Panc1 (cell line): ENCODE data around the gene CHCHD3. TPM values are rescaled to one million over a fixed set of nuclear protein-coding genes. Genes with fewer than 3 reads are reported as not detected.
"Not testable (repeated sequence)": the region's sequence is repeated elsewhere in the genome, so short reads cannot be mapped to it uniquely, and the experiment has no call there.

ENCODE experiments used
- ATAC-seq: fragments of 200-7000 bp; cut with Tn5 transposase; 2 replicates; pipeline ENCODE4 v1.9.1; 2020; ENCODE audit warnings: mild to moderate bottlenecking, moderate library complexity
- BruUV-seq: library from RNA; stranded (reverse); fragments of 400-500 nt; replicated peaks from 2 replicates; lab custom pipeline; 2021; lab: Mats Ljungman, UMichigan
- CTCF ChIA-PET: fragments of 300-600 bp; sonication (Branson Sonifier 250); formaldehyde crosslinking; loops from one replicate; lab custom pipeline; 2022; ENCODE audit warnings: antibody characterized with exemption; lab: Charles Lee
- POLR2A ChIA-PET: fragments of 300-600 bp; sonication (Branson Sonifier 250); formaldehyde crosslinking; loops from one replicate; lab custom pipeline; 2022; ENCODE audit warnings: antibody characterized with exemption; lab: Charles Lee
- DNase-seq: peaks from one replicate; pipeline ENCODE4 v3.0.0-alpha.2; 2010; ENCODE audit warnings: low read depth, low spot score
- H3K27ac ChIP-seq: 2 replicates; pipeline ENCODE4 v1.5.1; 2011; ENCODE audit warnings: mild to moderate bottlenecking, low read length, inconsistent platforms
- H3K27me3 ChIP-seq: fragments of 200-500 bp; sonication (Bioruptor generic); 2 replicates; pipeline ENCODE4 v1.6.0; 2014; ENCODE audit warnings: low read length, inconsistent platforms; ENCODE audit not compliant: control insufficient read depth, insufficient read depth
- H3K36me3 ChIP-seq: fragments of 200-500 bp; sonication (Bioruptor generic); 2 replicates; pipeline ENCODE4 v1.5.1; 2014; ENCODE audit warnings: inconsistent platforms, mild to moderate bottlenecking, low read length, moderate library complexity; ENCODE audit not compliant: control insufficient read depth, insufficient read depth
- H3K4me1 ChIP-seq: 2 replicates; pipeline ENCODE4 v1.5.1; 2011; ENCODE audit warnings: inconsistent platforms, mild to moderate bottlenecking, low read length, moderate library complexity; ENCODE audit not compliant: control insufficient read depth, insufficient read depth
- H3K4me3 ChIP-seq, 2 experiments: 2 replicates each; pipeline ENCODE4 v1.5.1; 2011 to 2012; ENCODE audit warnings: low read depth in 2 of 2, low read length in 2 of 2, mild to moderate bottlenecking in 2 of 2, inconsistent platforms in 1 of 2, moderate library complexity in 1 of 2
- H3K9me3 ChIP-seq: fragments of 200-500 bp; sonication (Bioruptor generic); 2 replicates; pipeline ENCODE4 v1.5.1; 2014; ENCODE audit warnings: low read depth, mild to moderate bottlenecking, inconsistent platforms, low read length, moderate library complexity; ENCODE audit not compliant: control insufficient read depth, insufficient read depth
- POLR2AphosphoS5 ChIP-seq: IDR thresholded peaks from 2 replicates; pipeline ENCODE4 v1.6.1; 2012; ENCODE audit warnings: mild to moderate bottlenecking, low read depth, low read length, moderate library complexity
- SIN3A ChIP-seq: IDR thresholded peaks from 2 replicates; pipeline ENCODE4 v1.6.1; 2012; ENCODE audit warnings: low read depth, mild to moderate bottlenecking, low read length, moderate library complexity, borderline replicate concordance; ENCODE audit not compliant: insufficient read depth
- TCF7L2 ChIP-seq: IDR thresholded peaks from 2 replicates; pipeline ENCODE4 v1.6.1; 2011; ENCODE audit warnings: mild to moderate bottlenecking, low read depth, low read length, inconsistent platforms
- in situ Hi-C: cut with HindIII; loops from 2 replicates; pipeline ENCODE4 v1.10.0; 2016; ENCODE audit warnings: low sequenced_read_pairs, low pct_unique_long_range_greater_than_20kb
- intact Hi-C: fragments of 100-400 bp; cut with micrococcal nuclease; formaldehyde crosslinking; loops from one replicate; pipeline ENCODE4 v1.10.0; 2022; ENCODE audit not compliant: unreplicated experiment
- total RNA-seq: library from RNA; stranded (reverse); gene quantifications from one replicate; pipeline ENCODE4 v1.2.1, GENCODE V29; 2021; ENCODE audit not compliant: unreplicated experiment
- TF ChIP-seq, protein P1 (sequence below), 2 experiments: IDR thresholded peaks; 2 replicates each; pipeline ENCODE4 v1.6.1; 2011 to 2012; ENCODE audit warnings: low read depth in 2 of 2, control low read depth in 1 of 2, low read length in 1 of 2, mild to moderate bottlenecking in 1 of 2, moderate library complexity in 1 of 2; ENCODE audit not compliant: insufficient read depth in 1 of 2
- TF ChIP-seq, protein P2 (sequence below): fragments of 450-650 bp; IDR thresholded peaks from 2 replicates; pipeline ENCODE4 v1.5.1; 2017; ENCODE audit warnings: mild to moderate bottlenecking

CHCHD3 gene
- total RNA-seq, 1 experiment from 2014 or later = 109 TPM

DNA sequence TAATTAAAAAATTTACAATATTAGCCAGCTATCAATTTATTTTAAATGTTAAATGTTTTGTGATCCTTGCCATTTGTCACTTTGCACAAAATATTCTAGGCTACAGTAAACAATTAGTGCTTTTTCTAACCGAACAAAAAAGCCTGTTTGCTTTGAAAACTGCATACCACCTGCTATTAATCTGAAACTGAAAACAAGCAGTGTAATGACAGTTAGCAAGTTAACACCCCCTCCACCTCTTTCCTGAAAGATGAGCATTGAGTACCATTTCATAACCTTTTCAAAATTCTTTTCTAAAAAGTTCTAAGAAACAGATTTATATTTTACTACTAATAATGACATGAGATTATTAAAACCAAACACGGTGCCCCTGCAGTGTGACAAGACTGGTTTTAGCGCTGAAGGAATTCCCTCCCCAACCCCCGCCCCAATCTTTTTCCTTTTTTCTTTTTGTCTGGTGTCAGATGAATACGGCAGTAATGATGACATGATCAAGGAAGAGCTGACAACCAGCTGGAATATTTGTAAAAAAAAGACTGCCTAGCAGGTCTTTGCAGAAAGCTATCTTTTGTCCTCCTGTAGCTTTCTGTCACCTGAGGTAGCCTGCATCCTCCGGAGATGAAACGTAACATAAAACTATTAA, 175.6 kb downstream of the CHCHD3 start:
- no peak for TF ChIP-seq POLR2AphosphoS5
- no peak for TF ChIP-seq SIN3A
- TF ChIP-seq, protein P1, sequence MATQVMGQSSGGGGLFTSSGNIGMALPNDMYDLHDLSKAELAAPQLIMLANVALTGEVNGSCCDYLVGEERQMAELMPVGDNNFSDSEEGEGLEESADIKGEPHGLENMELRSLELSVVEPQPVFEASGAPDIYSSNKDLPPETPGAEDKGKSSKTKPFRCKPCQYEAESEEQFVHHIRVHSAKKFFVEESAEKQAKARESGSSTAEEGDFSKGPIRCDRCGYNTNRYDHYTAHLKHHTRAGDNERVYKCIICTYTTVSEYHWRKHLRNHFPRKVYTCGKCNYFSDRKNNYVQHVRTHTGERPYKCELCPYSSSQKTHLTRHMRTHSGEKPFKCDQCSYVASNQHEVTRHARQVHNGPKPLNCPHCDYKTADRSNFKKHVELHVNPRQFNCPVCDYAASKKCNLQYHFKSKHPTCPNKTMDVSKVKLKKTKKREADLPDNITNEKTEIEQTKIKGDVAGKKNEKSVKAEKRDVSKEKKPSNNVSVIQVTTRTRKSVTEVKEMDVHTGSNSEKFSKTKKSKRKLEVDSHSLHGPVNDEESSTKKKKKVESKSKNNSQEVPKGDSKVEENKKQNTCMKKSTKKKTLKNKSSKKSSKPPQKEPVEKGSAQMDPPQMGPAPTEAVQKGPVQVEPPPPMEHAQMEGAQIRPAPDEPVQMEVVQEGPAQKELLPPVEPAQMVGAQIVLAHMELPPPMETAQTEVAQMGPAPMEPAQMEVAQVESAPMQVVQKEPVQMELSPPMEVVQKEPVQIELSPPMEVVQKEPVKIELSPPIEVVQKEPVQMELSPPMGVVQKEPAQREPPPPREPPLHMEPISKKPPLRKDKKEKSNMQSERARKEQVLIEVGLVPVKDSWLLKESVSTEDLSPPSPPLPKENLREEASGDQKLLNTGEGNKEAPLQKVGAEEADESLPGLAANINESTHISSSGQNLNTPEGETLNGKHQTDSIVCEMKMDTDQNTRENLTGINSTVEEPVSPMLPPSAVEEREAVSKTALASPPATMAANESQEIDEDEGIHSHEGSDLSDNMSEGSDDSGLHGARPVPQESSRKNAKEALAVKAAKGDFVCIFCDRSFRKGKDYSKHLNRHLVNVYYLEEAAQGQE (IDR thresholded peaks at IDR 0.05; ENCODE audit: insufficient read depth in 1 of 2, low read depth in 2 of 2, low read length in 1 of 2) = no peak
- TF ChIP-seq, protein P2, sequence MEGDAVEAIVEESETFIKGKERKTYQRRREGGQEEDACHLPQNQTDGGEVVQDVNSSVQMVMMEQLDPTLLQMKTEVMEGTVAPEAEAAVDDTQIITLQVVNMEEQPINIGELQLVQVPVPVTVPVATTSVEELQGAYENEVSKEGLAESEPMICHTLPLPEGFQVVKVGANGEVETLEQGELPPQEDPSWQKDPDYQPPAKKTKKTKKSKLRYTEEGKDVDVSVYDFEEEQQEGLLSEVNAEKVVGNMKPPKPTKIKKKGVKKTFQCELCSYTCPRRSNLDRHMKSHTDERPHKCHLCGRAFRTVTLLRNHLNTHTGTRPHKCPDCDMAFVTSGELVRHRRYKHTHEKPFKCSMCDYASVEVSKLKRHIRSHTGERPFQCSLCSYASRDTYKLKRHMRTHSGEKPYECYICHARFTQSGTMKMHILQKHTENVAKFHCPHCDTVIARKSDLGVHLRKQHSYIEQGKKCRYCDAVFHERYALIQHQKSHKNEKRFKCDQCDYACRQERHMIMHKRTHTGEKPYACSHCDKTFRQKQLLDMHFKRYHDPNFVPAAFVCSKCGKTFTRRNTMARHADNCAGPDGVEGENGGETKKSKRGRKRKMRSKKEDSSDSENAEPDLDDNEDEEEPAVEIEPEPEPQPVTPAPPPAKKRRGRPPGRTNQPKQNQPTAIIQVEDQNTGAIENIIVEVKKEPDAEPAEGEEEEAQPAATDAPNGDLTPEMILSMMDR = no peak
- no peak for TF ChIP-seq TCF7L2
- in situ Hi-C loops = no loop called here
- no peaks in the 10 kb centered on the region for H3K27me3 ChIP-seq
- H3K9me3 ChIP-seq = no peaks in the 10 kb centered on the region
- no peak for DNase-seq
- no peak overlapping the region for H3K4me3 ChIP-seq
- CTCF ChIA-PET = interaction anchor here (0.7 kb wide), 1 partner anchor 1233 kb away, joined by 4 read pairs; no protein-coding TSS in a partner anchor
- H3K4me1 ChIP-seq = no peaks in the 10 kb centered on the region; the same call in 1 of the 2 replicates
- POLR2A ChIA-PET = no interaction called here
- no TSS peak for BruUV-seq
- H3K27ac ChIP-seq = no peak overlapping the region
- no peak for ATAC-seq
- intact Hi-C loops = no loop called here
- H3K36me3 ChIP-seq = no peaks in the 10 kb centered on the region

DNA sequence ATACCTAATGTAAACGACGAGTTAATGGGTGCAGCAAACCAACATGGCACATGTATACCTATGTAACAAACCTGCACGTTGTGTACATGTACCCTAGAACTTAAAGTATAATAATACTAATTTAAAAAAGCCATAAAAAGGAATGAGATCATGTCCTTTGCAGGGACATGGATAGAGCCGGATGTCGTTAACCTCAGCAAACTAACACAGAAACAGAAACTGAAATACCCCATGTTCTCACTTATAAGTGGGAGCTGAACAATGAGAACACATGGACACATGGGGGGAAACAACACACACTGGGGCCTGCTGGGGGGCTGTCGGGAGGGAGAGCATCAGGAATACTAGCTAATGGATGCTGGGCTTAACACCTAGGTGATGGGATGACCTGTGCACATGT, 176.8 kb downstream of the CHCHD3 start:
- ATAC-seq, H3K9me3 ChIP-seq, CTCF ChIA-PET, H3K27ac ChIP-seq, H3K36me3 ChIP-seq, DNase-seq, POLR2A ChIA-PET, intact Hi-C loops, H3K4me1 ChIP-seq, in situ Hi-C loops, BruUV-seq, H3K27me3 ChIP-seq, H3K4me3 ChIP-seq: not testable (repeated sequence)

DNA sequence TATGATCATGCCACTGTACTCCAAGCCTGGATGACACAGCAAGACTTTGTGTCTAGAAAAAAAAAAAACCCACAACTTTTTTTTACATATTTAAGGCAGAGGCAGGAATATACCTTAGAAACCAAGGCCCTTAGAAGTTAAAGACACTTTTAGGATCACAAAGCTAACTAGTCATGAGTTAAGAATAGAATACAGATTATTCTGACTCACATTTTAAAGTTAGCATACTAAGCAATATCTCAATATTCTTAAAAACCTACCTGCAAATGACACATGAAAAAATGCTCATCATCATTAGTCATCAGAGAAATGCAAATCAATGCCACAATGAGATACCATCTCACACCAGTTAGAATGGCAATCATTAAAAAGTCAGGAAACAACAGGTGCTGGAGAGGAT, 177.7 kb downstream of the CHCHD3 start:
- no peaks in the 10 kb centered on the region for H3K9me3 ChIP-seq
- DNase-seq = no peak
- H3K4me3 ChIP-seq = no peak overlapping the region
- CTCF ChIA-PET = no interaction called here
- H3K4me1 ChIP-seq = no peaks in the 10 kb centered on the region; the same call in 1 of the 2 replicates
- POLR2A ChIA-PET = interaction anchor here (0.7 kb wide), 1 partner anchor 9 kb away, joined by 4 read pairs; no protein-coding TSS in a partner anchor
- TF ChIP-seq TCF7L2 (no peak), POLR2AphosphoS5 (no peak), SIN3A (no peak)
- TF ChIP-seq, protein P2 = no peak
- TF ChIP-seq, protein P1 (IDR thresholded peaks at IDR 0.05; ENCODE audit: insufficient read depth in 1 of 2, low read depth in 2 of 2, low read length in 1 of 2) = no peak
- ATAC-seq = no peak
- no TSS peak for BruUV-seq
- H3K36me3 ChIP-seq = no peaks in the 10 kb centered on the region
- H3K27me3 ChIP-seq = no peaks in the 10 kb centered on the region
- in situ Hi-C loops (no loop called here), intact Hi-C loops (no loop called here)
- no peak overlapping the region for H3K27ac ChIP-seq
